ENCODE data around the gene OPN1SW.

OPN1SW gene

GRCh38 chr7:128793181-128793547 is 17.6 kb upstream of the OPN1SW start:
- DNase-seq (ENCODE audit: low read depth in 2 of 2), result no peak

- no peak for DNase-seq (ENCODE audit: low read depth in 2 of 2)
These were observed 17.0 kb upstream of the OPN1SW start for GRCh38 chr7:128792471-128793180.

- DNase-seq (ENCODE audit: low read depth in 2 of 2), result no peak
These were observed 16.4 kb upstream of the OPN1SW start for GRCh38 chr7:128791972-128792327.

- DNase-seq (ENCODE audit: low read depth in 2 of 2), result peak; percentile 49 to 75
These were observed 15.8 kb upstream of the OPN1SW start, which contains the start of gene CCDC136 for GRCh38 chr7:128791121-128791971. Gene CCDC136 (plus strand): TSS chr7:128791968. CDS start chr7:128792412, 444 bp downstream.

GRCh38 chr7:128790315-128791041 is 14.9 kb upstream of the OPN1SW start:
- no peak for DNase-seq (ENCODE audit: low read depth in 2 of 2)

GRCh38 chr7:128788446-128789412 is 13.1 kb upstream of the OPN1SW start:
- DNase-seq (ENCODE audit: low read depth in 2 of 2), result no peak

- DNase-seq (ENCODE audit: low read depth in 2 of 2), result no peak
These were observed 10.1 kb upstream of the OPN1SW start for GRCh38 chr7:128785738-128786137.

GRCh38 chr7:128783143-128783861 is 7.7 kb upstream of the OPN1SW start:
- no peak for DNase-seq (ENCODE audit: low read depth in 2 of 2)

- no peak for DNase-seq (ENCODE audit: low read depth in 2 of 2)
These were observed 6.3 kb upstream of the OPN1SW start for GRCh38 chr7:128781851-128782250.

GRCh38 chr7:128781126-128781525 is 5.5 kb upstream of the OPN1SW start:
- DNase-seq (ENCODE audit: low read depth in 2 of 2), result no peak

GRCh38 chr7:128778946-128779345 is 3.4 kb upstream of the OPN1SW start:
- no peak for DNase-seq (ENCODE audit: low read depth in 2 of 2)

- no peak for DNase-seq (ENCODE audit: low read depth in 2 of 2)
These were observed 1.8 kb upstream of the OPN1SW start for GRCh38 chr7:128777156-128778123.

- no peak for DNase-seq (ENCODE audit: low read depth in 2 of 2)
These were observed 673 bp downstream of the OPN1SW start for GRCh38 chr7:128774921-128775320.

- no peak for DNase-seq (ENCODE audit: low read depth in 2 of 2)
These were observed 1.4 kb downstream of the OPN1SW start for GRCh38 chr7:128774029-128774689.

- DNase-seq (ENCODE audit: low read depth in 2 of 2), result no peak
These were observed 2.0 kb downstream of the OPN1SW start for GRCh38 chr7:128773604-128774003.

- no peak for DNase-seq (ENCODE audit: low read depth in 2 of 2)
These were observed 5.4 kb downstream of the OPN1SW start for GRCh38 chr7:128770233-128770632.

- DNase-seq (ENCODE audit: low read depth in 2 of 2), result no peak
These were observed 8.0 kb downstream of the OPN1SW start for GRCh38 chr7:128767475-128768110.

- no peak for DNase-seq (ENCODE audit: low read depth in 2 of 2)
These were observed 12.1 kb downstream of the OPN1SW start for GRCh38 chr7:128763541-128763940.

All from stimulated activated CD4-positive, alpha-beta T cell treated with anti-CD3 and anti-CD28 coated beads, Interleukin-12 subunit alpha, Interleukin-12 subunit beta, amount 100 ng/mL, for 24 hours (primary cell).